ENCODE data around the gene MSN. TPM values are rescaled to one million over a fixed set of nuclear protein-coding genes. Genes with fewer than 3 reads are reported as not detected.
"Not testable (repeated sequence)": the region's sequence is repeated elsewhere in the genome, so short reads cannot be mapped to it uniquely, and the experiment has no call there.

MSN gene
- total RNA-seq, 1 experiment from 2014 or later: 361 TPM

- H2AFZ ChIP-seq (ENCODE audit: low read length): no peak overlapping the region
- no peaks in the 10 kb centered on the region for H3K4me1 ChIP-seq (ENCODE audit: low read length)
- no peaks in the 10 kb centered on the region for H3K36me3 ChIP-seq (ENCODE audit: insufficient read depth, low read length)
- DNase-seq: no peak
- H3K9ac ChIP-seq (ENCODE audit: low read length): no peak overlapping the region
- no peaks in the 10 kb centered on the region for H3K9me3 ChIP-seq (ENCODE audit: low read length)
- H3K27ac ChIP-seq (ENCODE audit: low read length): no peak overlapping the region
- H4K20me1 ChIP-seq (ENCODE audit: insufficient read depth, low read depth, low read length): no peaks in the 10 kb centered on the region
- H3K4me2 ChIP-seq (ENCODE audit: low read depth, low read length, poor library complexity, severe bottlenecking): no peak overlapping the region
- H3K27me3 ChIP-seq (ENCODE audit: low read length): no peaks in the 10 kb centered on the region
- H3K79me2 ChIP-seq (ENCODE audit: low read length): no peaks in the 10 kb centered on the region
- no peaks in the 10 kb centered on the region for H3K9me2 ChIP-seq (replicated peaks; ENCODE audit: insufficient read depth, low read length)
- no peak overlapping the region for H3K4me3 ChIP-seq (ENCODE audit: low read length)
Measured at GRCh38 chrX:65757943-65758342, 90.5 kb downstream of the MSN start.

- H3K36me3 ChIP-seq (ENCODE audit: insufficient read depth, low read length): no peaks in the 10 kb centered on the region
- H3K4me3 ChIP-seq (ENCODE audit: low read length): no peak overlapping the region
- no peak for DNase-seq
- no peak overlapping the region for H3K9ac ChIP-seq (ENCODE audit: low read length)
- no peaks in the 10 kb centered on the region for H4K20me1 ChIP-seq (ENCODE audit: insufficient read depth, low read depth, low read length)
- H3K79me2 ChIP-seq (ENCODE audit: low read length): no peaks in the 10 kb centered on the region
- no peak overlapping the region for H3K4me2 ChIP-seq (ENCODE audit: low read depth, low read length, poor library complexity, severe bottlenecking)
- H3K4me1 ChIP-seq (ENCODE audit: low read length): no peaks in the 10 kb centered on the region
- H3K27ac ChIP-seq (ENCODE audit: low read length): no peak overlapping the region
- H3K9me3 ChIP-seq (ENCODE audit: low read length): no peaks in the 10 kb centered on the region
- no peaks in the 10 kb centered on the region for H3K27me3 ChIP-seq (ENCODE audit: low read length)
- H3K9me2 ChIP-seq (replicated peaks; ENCODE audit: insufficient read depth, low read length): no peaks in the 10 kb centered on the region
- no peak overlapping the region for H2AFZ ChIP-seq (ENCODE audit: low read length)
Measured at GRCh38 chrX:65758505-65758904, 91.1 kb downstream of the MSN start.

GRCh38 chrX:65759525-65759924, 92.1 kb downstream of the MSN start:
- H3K27ac ChIP-seq (ENCODE audit: low read length); H3K27me3 ChIP-seq (ENCODE audit: low read length); H3K9ac ChIP-seq (ENCODE audit: low read length); H3K9me3 ChIP-seq (ENCODE audit: low read length); H3K4me3 ChIP-seq (ENCODE audit: low read length); H3K4me2 ChIP-seq (ENCODE audit: low read depth, low read length, poor library complexity, severe bottlenecking); H3K4me1 ChIP-seq (ENCODE audit: low read length); DNase-seq; H3K9me2 ChIP-seq (replicated peaks; ENCODE audit: insufficient read depth, low read length); H3K79me2 ChIP-seq (ENCODE audit: low read length); H4K20me1 ChIP-seq (ENCODE audit: insufficient read depth, low read depth, low read length); H3K36me3 ChIP-seq (ENCODE audit: insufficient read depth, low read length); H2AFZ ChIP-seq (ENCODE audit: low read length): not testable (repeated sequence)

GRCh38 chrX:65769564-65770292, 102.3 kb downstream of the MSN start:
- Histone ChIP-seq H3K4me2 (ENCODE audit: low read depth, low read length, poor library complexity, severe bottlenecking) (no peak overlapping the region), H4K20me1 (ENCODE audit: insufficient read depth, low read depth, low read length) (no peaks in the 10 kb centered on the region), H3K27ac (ENCODE audit: low read length) (no peak overlapping the region), H3K36me3 (ENCODE audit: insufficient read depth, low read length) (no peaks in the 10 kb centered on the region), H3K9me2 (replicated peaks; ENCODE audit: insufficient read depth, low read length) (no peaks in the 10 kb centered on the region), H3K9me3 (ENCODE audit: low read length) (no peaks in the 10 kb centered on the region), H3K79me2 (ENCODE audit: low read length) (no peaks in the 10 kb centered on the region), H2AFZ (ENCODE audit: low read length) (no peak overlapping the region), H3K4me1 (ENCODE audit: low read length) (no peaks in the 10 kb centered on the region), H3K9ac (ENCODE audit: low read length) (no peak overlapping the region), H3K27me3 (ENCODE audit: low read length) (no peaks in the 10 kb centered on the region), H3K4me3 (ENCODE audit: low read length) (no peak overlapping the region)
- no peak for DNase-seq

GRCh38 chrX:65772842-65773241, 105.4 kb downstream of the MSN start:
- H3K4me3 ChIP-seq (ENCODE audit: low read length): no peak overlapping the region
- H2AFZ ChIP-seq (ENCODE audit: low read length): no peak overlapping the region
- H3K27ac ChIP-seq (ENCODE audit: low read length): no peak overlapping the region
- no peak overlapping the region for H3K9ac ChIP-seq (ENCODE audit: low read length)
- no peak for DNase-seq
- H3K9me2 ChIP-seq (replicated peaks; ENCODE audit: insufficient read depth, low read length): no peaks in the 10 kb centered on the region
- no peak overlapping the region for H3K4me2 ChIP-seq (ENCODE audit: low read depth, low read length, poor library complexity, severe bottlenecking)
- H3K36me3 ChIP-seq (ENCODE audit: insufficient read depth, low read length): no peaks in the 10 kb centered on the region
- no peaks in the 10 kb centered on the region for H3K9me3 ChIP-seq (ENCODE audit: low read length)
- H3K79me2 ChIP-seq (ENCODE audit: low read length): no peaks in the 10 kb centered on the region
- no peaks in the 10 kb centered on the region for H3K27me3 ChIP-seq (ENCODE audit: low read length)
- no peaks in the 10 kb centered on the region for H3K4me1 ChIP-seq (ENCODE audit: low read length)
- no peaks in the 10 kb centered on the region for H4K20me1 ChIP-seq (ENCODE audit: insufficient read depth, low read depth, low read length)

- no peak overlapping the region for H3K9ac ChIP-seq (ENCODE audit: low read length)
- no peak for DNase-seq
- no peak overlapping the region for H3K27ac ChIP-seq (ENCODE audit: low read length)
- H2AFZ ChIP-seq (ENCODE audit: low read length): no peak overlapping the region
- H3K4me1 ChIP-seq (ENCODE audit: low read length): no peaks in the 10 kb centered on the region; the same call in 1 of the 2 replicates
- no peaks in the 10 kb centered on the region; the same call in 1 of the 2 replicates for H3K9me3 ChIP-seq (ENCODE audit: low read length)
- no peaks in the 10 kb centered on the region for H3K79me2 ChIP-seq (ENCODE audit: low read length)
- H3K9me2 ChIP-seq (replicated peaks; ENCODE audit: insufficient read depth, low read length): no peaks in the 10 kb centered on the region
- H4K20me1 ChIP-seq (ENCODE audit: insufficient read depth, low read depth, low read length): no peaks in the 10 kb centered on the region
- no peaks in the 10 kb centered on the region for H3K36me3 ChIP-seq (ENCODE audit: insufficient read depth, low read length)
- no peak overlapping the region for H3K4me2 ChIP-seq (ENCODE audit: low read depth, low read length, poor library complexity, severe bottlenecking)
- H3K27me3 ChIP-seq (ENCODE audit: low read length): no peaks in the 10 kb centered on the region
- no peak overlapping the region for H3K4me3 ChIP-seq (ENCODE audit: low read length)
Measured at GRCh38 chrX:65781845-65782244, 114.4 kb downstream of the MSN start.

GRCh38 chrX:65783746-65784145, 116.3 kb downstream of the MSN start:
- Histone ChIP-seq H3K4me2 (ENCODE audit: low read depth, low read length, poor library complexity, severe bottlenecking) (no peak overlapping the region), H3K4me3 (ENCODE audit: low read length) (no peak overlapping the region), H3K79me2 (ENCODE audit: low read length) (no peaks in the 10 kb centered on the region), H3K36me3 (ENCODE audit: insufficient read depth, low read length) (no peaks in the 10 kb centered on the region), H3K9me2 (replicated peaks; ENCODE audit: insufficient read depth, low read length) (no peaks in the 10 kb centered on the region), H3K9me3 (ENCODE audit: low read length) (no peaks in the 10 kb centered on the region; the same call in 1 of the 2 replicates), H3K27ac (ENCODE audit: low read length) (no peak overlapping the region), H3K9ac (ENCODE audit: low read length) (no peak overlapping the region), H4K20me1 (ENCODE audit: insufficient read depth, low read depth, low read length) (no peaks in the 10 kb centered on the region), H3K4me1 (ENCODE audit: low read length) (no peaks in the 10 kb centered on the region; the same call in 1 of the 2 replicates), H2AFZ (ENCODE audit: low read length) (no peak overlapping the region), H3K27me3 (ENCODE audit: low read length) (no peaks in the 10 kb centered on the region)
- DNase-seq: no peak
